ENCODE results near the gene LPAR3.
A peak's percentile ranks its signal among the peaks of the same experiment; 100 is the strongest.

The LPAR3 gene

DNA sequence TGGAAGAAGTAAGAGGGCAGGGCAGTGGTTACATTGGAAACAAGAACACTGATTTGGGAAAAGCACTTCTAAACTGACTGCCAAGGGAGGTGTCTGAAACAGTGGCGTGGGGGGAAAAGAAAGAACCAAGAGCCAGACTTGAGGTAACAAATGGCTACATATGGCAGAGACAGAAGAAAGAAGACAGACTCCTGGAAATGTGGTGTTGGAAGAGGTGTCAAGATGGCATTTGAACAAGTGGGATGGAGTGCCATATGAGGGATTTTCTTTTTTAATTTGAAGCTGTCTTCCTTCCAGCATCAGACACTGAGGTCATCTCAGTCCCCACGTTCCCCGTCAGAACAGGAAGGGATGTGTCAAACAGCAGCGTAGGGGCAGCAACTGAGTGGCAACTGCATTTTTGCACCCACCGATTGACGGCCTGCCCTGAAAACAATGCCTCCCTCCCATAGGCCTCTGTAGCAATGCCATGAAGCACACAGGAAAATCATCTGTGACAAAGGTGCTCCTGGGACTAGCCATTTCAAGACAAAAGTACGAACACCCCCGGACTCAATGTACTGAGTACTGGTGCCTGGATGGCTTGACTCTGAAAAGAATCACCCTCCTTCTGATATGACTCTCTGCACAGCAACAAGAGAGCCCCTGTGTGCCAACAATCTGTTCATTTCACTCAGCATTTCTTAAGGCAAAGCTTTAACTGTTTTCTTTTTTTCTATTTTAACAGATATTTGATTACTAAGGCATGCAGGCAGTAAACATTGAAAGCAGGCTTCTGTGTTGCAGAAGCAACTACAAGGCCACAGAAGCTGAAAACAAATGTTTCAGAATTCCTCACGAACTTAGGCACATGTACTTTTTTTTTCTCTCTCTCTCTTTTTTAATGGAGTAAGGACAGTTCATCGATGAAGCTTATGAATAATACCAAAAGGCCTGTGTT, 37.0 kb downstream of the LPAR3 start:
- no peak for DNase-seq

DNA sequence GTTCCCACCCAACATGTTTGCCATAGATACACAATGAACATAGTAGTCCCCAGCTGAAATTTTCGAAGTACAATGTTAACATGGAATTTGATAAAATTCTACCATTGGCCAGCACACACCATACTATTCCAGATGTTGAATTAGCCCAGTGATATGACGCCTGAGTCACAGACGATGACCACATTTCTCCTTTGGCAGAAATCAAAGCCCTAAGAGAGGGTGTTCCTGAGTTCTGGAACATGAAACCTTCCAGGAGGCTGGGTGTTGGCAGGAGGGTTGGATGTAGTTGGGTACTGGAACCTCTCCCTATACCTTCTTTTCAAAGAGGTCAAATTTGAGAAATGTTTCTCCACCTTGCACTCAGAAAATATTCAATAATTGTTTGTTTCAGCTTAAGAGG, 37.8 kb downstream of the LPAR3 start:
- no peak for DNase-seq

DNA sequence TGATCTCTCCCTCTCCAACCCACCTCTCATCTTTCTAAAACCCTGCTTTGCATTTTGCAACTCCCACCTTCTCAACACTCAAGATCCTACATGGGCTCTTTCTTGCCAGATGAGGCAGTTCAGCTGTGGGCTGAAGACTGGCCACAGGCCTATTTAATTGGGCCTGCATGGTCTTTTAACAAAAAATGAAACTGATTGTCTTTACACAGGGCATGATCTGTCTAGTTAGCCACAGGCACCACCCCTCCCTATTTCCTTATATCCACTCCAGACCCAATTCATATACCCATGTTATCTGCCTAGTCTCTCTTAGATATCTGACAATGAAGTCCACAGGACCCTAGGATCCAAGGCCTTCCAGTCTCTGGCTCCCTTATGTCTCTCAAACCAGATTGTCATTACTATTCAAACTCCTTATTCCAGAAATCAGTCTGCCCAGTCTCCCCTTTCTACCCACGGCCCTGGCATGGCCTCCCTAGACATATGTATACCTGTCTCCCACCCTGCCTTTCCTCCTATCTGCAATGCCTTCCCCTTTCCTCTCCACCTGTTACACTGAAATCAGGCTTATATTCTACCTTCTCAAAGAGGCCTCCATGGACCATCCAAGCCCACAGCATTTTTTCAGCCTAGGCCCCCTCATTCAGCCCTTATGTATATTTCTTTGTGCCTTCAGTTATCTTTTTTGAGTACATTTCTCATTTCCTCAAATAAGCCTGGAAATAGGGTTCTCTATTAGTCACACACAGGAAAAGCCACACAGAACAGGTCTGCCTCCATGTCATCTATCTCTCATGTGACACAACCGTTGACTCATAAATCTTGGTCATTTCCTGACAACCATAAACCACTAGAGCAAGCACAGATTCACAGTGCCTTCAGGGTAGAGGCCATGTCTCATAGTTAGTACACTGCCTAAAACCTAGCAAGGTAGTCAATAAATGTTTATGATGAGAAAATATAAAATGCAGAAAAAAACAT, 39.0 kb downstream of the LPAR3 start:
- DNase-seq = no peak

DNA sequence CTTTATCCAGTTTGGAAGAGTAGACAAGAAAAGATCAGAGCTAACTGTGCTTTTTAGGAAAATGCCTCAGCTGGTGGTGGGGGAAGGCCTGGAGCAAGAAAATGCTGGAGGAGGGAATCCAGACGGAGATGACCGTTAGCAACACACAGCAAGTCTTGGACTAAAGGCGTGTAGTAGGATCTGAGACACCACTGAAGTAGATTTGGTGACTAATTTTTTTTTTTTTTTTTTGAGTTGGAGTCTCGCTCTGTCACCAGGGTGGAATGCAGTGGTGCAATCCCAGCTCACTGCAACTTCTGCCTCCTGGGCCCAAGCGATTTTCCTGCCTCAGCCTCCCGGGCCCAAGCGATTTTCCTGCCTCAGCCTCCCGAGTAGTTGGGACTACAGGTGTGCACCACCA, 41.2 kb downstream of the LPAR3 start:
- no peak for DNase-seq

DNA sequence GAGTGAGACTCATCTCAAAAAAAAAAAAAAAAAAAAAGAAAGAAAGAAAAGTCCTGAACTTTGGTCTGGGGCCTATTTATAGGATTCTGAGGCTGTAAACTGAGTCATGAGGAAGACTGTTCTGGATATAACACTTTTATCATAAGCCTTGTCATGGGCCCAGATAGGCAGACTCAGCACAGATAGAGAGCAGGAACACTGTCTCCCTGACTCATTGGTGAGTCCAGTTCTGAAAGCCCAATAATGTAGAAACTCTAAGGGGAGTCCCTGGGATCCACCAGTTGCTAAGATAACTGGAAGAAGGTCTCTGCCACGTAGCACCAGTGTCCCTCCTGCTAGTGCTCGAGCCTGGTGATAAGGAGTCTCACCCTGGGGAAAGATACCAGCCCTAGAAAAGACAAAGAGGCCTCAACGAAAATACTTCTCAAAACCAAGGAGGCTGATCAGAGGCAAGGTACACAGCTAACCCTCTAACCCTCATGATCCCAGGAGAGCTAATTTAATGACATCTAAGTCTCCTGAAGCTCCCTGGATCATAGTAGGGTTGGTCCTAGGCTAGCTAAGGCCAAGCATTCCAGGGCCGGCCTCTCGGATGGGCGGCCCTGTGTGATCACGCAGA, 43.5 kb downstream of the LPAR3 start:
- DNase-seq = no peak

DNA sequence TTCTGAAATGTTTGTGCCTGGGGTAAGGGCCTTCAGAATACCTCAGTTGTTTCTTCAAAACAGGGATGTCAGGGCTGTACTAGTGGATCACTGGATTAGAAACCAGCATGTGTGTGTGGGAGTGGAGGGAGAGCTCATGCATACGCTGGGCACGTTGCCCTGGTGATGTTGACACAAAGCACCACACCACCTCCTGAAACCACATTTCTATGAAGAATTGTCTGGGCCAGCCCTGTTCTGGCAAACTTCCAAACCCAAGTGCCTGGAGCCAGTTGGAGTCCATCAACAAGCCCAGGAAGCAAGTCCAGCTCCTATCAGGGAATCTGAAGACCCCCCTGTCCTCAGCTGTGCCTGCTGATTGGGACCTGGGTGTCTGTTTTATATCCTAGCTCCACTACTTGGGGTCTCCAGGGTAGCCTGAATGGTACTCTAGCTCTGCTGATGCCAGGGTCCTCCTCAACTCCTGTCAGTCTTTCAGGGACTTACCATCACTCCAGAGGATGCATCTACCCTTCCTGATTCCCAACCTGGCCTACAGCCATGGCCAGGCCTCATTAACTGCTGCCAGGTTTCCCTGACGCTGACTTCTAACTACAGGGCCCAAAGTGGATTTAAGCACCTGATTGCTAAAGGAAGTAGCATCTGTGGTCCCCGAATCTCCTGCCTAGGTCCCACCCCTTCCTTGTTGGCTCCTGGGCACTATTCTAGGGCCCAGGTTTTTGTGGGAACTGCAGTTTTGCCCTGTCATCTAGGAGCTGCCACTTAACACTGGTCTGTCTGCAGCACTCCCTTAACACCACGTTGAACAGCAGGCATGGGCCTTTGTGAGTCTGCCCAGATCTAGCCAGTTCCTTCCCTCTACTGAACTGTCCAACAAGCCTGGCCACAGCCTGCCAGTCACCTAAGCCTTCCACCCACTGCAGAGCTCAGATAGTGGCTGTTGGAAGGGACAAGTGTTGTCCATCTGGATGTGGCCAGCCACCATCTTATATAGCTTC, 45.5 kb downstream of the LPAR3 start:
- peak; percentile 98 for DNase-seq

DNA sequence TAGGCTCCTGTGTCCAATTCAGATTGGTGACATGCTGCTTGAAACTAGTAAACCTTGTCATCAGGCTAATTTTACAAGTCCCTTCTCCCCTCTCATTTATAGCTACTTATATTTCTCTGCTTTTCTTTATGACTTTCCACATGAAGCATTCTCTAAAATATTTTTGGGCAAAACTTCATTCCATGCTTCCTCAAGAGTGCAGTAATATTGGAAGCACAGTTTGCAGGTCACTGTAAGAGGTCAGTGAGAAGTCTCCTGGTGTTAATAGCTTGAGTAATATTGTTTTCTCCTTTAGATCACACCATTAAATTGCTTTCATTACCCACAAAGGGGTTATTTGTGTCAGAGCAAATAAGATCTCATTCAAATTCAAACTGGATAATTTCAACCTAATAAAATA, 46.6 kb downstream of the LPAR3 start:
- no peak for DNase-seq

DNA sequence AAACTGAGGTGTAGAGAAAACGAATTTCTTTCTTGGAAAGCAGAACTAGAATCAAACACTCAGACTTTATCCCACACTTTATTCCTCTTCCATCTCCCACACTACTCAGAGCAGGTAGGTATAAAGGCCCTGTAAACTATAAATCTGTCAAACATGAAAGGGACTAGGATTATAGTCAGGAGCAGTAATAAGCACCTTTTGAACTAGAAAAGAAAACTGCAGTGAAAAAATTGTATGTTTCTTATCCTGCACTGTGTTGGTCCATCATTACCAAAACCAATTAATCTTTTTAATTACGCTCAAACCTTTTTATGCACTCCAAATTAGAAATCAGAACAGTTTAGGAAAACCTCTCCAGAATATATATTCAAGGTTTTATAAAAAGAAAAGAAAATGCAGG, 47.6 kb downstream of the LPAR3 start:
- no peak for DNase-seq

DNA sequence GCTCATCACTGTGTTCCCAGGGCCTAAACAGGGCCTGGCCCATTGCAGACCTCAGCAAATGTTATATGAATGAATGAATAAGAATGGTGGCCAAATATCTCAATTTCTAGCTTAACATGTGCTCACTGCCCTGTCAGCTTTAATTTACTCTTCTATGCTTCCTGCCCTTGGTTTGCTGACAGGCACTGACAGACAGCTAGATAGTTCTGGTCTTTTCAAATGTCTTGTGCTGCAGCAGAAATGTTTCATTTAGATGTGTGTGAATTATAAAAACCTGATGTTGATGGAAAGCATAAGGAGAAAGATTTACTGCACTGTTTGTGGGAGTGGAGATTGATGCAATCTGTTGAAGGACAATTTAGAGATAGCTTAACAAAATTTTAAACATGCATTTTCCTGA, 48.9 kb downstream of the LPAR3 start:
- no peak for DNase-seq

DNA sequence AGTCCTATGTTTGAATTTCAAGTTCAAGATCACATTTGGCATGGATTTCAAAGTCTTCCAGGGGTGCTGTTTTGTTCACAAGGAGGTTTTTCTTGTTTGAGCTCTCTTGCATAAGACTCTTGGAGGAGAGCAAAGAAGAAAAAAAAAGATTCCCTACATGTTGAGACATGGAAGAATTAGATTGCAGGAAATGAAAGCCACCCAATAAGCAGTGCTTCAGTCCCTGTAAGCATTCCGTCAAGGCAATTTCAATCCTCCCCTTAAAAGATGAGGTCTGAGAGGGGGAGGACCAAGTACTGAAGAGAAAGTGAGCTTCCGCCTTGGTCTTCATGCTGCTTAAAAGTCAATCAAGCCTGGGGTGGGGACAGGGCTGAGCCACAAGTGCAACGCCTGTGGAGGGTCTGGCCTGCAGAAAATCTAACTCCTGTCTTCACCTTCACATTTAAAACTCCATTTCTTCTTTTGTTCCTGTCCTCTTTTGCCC, 50.2 kb downstream of the LPAR3 start:
- no peak for DNase-seq

DNA sequence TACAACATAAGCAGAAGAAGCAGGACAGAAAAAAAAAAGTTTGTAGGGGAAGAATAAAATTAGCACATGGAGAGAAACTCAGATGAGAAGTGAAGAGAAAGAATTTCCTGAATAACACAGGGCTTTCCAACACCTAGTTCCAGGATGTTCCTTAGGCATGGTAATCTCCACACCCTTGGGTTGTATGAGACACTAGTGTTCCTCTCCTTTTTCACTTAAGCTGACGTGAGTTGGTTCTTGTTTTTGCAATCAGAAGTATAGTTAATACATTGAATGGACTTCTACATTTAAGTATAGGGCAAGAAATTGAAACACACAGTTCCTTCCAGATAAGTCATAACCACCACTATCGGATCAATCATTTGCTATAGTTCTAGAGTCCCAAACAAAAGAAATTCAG, 51.0 kb downstream of the LPAR3 start:
- no peak for DNase-seq

DNA sequence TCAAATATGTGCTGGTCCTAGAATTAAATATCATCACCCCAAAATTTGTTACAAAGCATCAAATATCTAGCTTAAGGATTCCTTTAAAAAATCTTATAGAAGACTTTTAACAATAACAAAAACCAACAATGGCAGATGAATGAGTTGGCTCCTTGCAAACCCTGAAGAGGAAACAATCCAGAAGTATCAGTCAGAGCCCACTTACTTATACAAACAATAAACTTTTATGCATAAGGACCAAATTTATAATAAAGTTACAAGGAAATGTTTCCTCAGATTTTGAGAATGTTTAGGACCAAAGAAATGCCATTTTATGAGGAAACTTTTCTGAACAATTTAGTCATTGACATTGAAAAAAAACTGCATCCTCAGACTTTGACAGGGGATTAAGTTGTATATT, 52.7 kb downstream of the LPAR3 start:
- no peak for DNase-seq

DNA sequence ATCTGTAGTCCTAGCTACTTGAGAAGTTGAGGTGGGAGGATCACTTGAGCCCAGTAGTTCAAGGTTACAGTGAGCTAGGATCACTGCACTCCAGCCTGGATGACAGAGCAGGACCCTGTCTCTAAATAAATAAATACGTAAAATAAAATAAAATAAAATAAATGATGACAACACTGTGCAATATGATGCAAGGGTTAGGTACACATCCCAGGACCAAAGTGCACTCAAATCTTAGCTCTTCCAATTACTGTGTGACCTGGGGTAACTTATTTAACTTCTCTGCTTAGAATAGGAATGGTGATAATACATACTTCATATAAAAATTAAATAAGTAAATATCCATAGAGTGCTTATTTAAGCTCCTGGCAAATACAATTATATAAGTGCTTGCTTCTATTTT, 53.5 kb downstream of the LPAR3 start:
- DNase-seq = no peak

DNA sequence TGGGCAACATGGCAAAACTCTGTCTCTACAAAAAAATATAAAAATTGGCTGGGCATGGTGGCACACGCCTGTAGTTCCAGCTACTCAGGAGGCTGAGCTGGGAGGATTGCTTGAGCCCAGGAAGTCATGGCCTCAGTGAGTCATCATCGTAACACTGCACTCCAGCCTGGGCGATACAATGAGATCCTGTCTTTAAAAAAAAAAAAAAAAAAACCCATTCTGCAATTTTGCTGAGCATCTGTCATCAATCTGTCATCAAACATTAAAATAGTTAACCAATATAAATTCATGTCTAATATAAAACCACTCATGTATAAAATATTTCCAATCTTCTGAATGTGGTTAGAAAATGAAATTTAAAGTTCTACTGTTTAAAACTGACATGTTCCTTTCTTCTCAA, 56.9 kb downstream of the LPAR3 start:
- no peak for DNase-seq

DNA sequence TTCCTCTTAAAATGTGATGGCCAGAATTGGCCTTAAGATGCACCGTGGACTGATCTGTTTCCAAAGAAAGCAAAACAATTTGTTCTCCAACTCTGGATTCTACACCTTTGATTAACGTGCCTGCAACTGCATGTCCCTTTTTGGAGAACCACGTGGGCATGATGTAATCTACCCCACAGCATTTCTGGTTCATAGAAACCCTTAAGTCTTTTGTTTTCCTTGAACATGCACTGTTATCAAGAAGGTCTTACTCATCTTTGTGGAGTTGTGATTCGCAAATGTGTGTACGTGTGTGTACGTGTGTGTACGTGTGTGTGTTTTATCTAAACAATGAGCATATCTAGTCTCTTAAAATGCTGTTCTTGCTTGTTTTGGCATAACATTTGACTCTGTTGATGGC, 57.8 kb downstream of the LPAR3 start:
- no peak for DNase-seq

DNA sequence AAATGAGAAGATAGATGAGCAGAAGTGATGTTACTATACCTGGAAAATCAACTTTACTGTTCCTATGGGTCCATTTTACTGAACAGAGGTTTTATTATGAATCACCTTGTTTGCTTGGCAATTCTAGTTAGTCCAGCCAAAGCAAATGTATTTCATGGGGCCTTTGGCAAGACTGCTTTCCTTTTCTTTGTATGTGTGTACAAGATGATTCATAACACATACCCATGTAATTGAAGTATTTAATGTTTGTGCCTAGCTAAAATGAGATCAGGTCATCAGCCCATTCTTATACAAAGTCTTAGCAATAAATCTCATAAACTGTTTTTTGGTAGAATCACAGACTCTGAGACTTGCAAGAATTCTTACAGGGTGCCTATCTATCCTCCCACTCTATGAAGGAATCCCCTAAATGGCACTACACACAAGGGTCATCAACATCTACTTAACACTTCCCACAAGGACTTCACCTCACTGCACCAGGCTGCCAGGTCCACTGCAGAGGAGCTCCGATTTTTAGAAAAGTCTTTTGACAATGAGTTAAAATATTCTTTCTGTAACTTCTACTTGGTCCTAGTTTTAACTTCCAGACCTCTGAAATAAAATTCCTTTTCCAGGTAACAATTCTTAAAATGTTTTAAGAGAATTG, 58.5 kb downstream of the LPAR3 start:
- DNase-seq = peak; percentile 19

DNA sequence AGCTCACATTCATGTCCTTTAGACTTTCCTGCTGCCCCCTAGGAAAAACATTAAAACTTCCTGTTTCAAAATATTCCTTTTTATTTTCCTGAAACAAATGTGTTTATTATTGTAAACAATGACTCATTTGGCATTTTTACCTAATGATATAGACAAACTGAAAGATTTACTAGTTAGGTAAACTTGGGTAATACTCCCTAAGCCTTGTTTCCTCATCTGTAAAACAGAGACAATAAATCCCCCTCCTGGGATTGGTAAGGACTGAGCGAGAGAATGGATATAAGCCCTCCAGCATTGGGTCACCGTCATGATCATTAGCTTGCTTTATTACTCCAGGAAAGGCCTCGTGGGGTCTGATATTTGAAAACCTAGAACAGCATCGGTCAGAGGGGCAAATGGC, 59.8 kb downstream of the LPAR3 start:
- DNase-seq = no peak

DNA sequence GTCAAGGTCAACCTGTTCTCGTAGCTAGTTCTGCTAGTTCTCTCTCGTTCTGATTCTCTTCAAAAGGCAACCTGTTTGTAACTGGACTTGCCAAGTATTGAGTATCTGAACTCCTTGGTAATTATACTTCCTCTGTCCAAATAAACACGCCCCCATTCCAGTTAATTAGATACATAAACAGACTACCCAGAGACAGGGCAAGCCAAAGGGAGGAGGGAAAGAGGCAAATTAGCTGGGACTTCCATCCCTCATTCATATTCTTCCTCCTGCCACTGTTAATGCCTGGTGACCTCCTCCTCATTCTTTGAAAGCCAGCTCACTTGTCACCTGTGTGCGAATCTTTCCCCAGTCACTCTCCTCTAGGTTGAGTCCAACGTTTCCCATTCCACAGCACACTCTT, 62.9 kb downstream of the LPAR3 start:
- no peak for DNase-seq

DNA sequence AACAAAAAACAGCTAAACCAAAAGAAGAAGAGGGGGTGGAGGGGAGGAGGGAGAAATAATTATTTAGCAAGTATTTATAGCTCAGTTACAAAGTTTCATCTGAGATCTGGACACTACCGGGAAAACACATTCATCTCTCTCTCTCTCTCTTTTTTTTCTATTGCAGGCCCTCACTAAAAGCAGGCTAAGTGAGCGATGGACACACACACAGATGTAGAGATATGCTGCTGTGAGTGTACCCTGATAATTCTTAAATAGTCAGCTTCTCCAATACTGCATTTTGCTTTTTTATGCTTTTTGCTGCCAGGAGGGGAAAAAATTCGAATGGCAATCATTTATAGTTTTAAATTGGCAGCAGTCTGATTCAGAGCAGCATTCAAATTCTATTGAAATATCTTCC, 65.0 kb downstream of the LPAR3 start:
- no peak for DNase-seq

DNA sequence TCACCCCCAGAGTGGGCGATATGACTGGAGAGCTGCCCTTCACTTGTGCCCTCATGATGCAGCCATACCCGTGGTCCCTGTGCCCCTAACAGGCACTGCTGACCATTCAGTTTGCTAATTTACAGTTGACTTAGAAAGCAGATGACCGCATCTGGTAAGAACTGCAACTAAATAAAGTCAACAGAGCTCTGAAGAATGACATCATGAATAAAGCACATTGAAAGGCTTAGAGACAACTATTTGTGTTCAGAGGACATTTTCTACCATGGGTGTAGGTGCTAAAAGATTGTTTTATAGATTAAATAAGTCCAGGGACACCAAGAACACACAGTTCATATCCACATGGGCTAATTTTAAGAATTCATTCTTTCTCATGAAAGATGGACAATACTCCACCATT, 65.5 kb downstream of the LPAR3 start:
- no peak for DNase-seq

DNA sequence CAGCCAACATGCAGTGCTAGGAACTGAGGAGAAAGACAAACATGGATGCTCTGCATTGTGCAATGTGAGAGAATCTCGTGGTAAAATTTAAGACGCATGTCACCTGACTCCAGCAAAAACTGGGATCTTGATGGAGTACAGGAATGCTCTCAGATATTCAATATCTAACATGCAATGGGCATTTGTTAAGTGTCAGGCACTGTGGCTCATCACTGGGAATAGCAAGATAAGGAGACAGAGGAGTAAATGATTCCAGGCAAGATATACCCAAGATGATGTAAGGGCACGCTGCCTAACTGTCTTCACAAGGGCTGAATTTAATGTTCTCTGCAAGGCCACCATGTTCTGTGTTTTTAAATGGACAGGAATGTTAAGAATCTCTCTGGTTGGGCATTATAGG, 67.8 kb downstream of the LPAR3 start:
- no peak for DNase-seq

Data from NCI-H2029 treated with DMSO at 0.1 percent for 48 hours (cell line).